K562 (cell line): Measurements from ENCODE around the gene CTDSPL. TPM values are rescaled to one million over a fixed set of nuclear protein-coding genes. Genes with fewer than 3 reads are reported as not detected.
A peak's percentile ranks its signal among the peaks of the same experiment; 100 is the strongest.

Experiments used
- ADNP ChIP-seq: fragments of 200-800 bp; sonication (Bioruptor generic); IDR thresholded peaks from 2 replicates; pipeline ENCODE4 v1.6.1; 2016; ENCODE audit warnings: missing genetic modification characterization, missing compliant biosample characterization
- ELF4 ChIP-seq: fragments of 450-650 bp; formaldehyde crosslinking; IDR thresholded peaks from 2 replicates; pipeline ENCODE4 v1.4.0; 2022; ENCODE audit warnings: missing genetic modification characterization
- EP400 ChIP-seq: fragments of 450-650 bp; IDR thresholded peaks from 2 replicates; pipeline ENCODE4 v1.6.1; 2017; ENCODE audit warnings: antibody characterized with exemption, mild to moderate bottlenecking, moderate library complexity
- HDAC8 ChIP-seq: fragments of 450-650 bp; IDR thresholded peaks from 2 replicates; pipeline ENCODE4 v1.6.1; 2016; ENCODE audit warnings: mild to moderate bottlenecking, missing genetic modification characterization, moderate library complexity, missing compliant biosample characterization
- NCOA2 ChIP-seq, 2 experiments: fragments of 450-650 bp; IDR thresholded peaks; 2 replicates each; pipeline ENCODE4 v1.6.1; 2018; ENCODE audit warnings: mild to moderate bottlenecking in 2 of 2, moderate library complexity in 1 of 2; ENCODE audit not compliant: partially characterized antibody in 2 of 2
- NCOA4 ChIP-seq: fragments of 450-650 bp; IDR thresholded peaks from 2 replicates; pipeline ENCODE4 v1.6.1; 2018; ENCODE audit warnings: mild to moderate bottlenecking; ENCODE audit not compliant: partially characterized antibody
- NFYB ChIP-seq: IDR thresholded peaks from 2 replicates; pipeline ENCODE4 v1.6.1; 2011; ENCODE audit warnings: mild to moderate bottlenecking, moderate library complexity; ENCODE audit not compliant: insufficient read length; ENCODE audit errors: extremely low read depth
- PHF8 ChIP-seq: fragments of 200-600 bp; sonication (generic); IDR thresholded peaks from 2 replicates; pipeline ENCODE4 v1.6.1; 2012; ENCODE audit warnings: mixed run types, mild to moderate bottlenecking, inconsistent platforms, low read length, moderate library complexity, borderline replicate concordance
- RBM39 ChIP-seq: fragments of 200-400 bp; formaldehyde crosslinking; optimal IDR thresholded peaks from 2 replicates; pipeline ENCODE3; 2018; ENCODE audit warnings: low read depth, low read length
- SMAD2 ChIP-seq: fragments of 150-350 bp; IDR thresholded peaks from 2 replicates; pipeline ENCODE4 v1.6.1; 2014; ENCODE audit warnings: low read depth, mild to moderate bottlenecking, low read length
- TARDBP ChIP-seq: fragments of 450-650 bp; IDR thresholded peaks from 2 replicates; pipeline ENCODE4 v1.6.1; 2016
- ZZZ3 ChIP-seq: fragments of 450-650 bp; IDR thresholded peaks from 2 replicates; pipeline ENCODE4 v1.6.1; 2016; ENCODE audit warnings: antibody characterized with exemption, mild to moderate bottlenecking, moderate library complexity
- polyA plus RNA-seq, 8 experiments: library from polyadenylated mRNA; depleted of rRNA in 4 of 8; stranded (reverse) in 5 of 8; unstranded in 3 of 8; fragments of >200 nt; fragmentation: Nextera tagmentation in 2 of 8; fragmentation: Illumina TruSeq in 1 of 8; extraction: Ambion mirVana in 2 of 8; extraction: Trizol in 1 of 8; gene quantifications; 2 replicates each; pipeline versions ENCODE4 v1.2.1 to v1.2.3, GENCODE V29; 2011 to 2014; ENCODE audit warnings: inconsistent platforms in 1 of 8, missing spikeins in 1 of 8
- total RNA-seq, 7 experiments: library from RNA; depleted of rRNA in 6 of 7; stranded (reverse); fragments of >200 nt in 6 of 7; fragmentation: Illumina TruSeq in 2 of 7; extraction: Trizol in 2 of 7; gene quantifications; 2 replicates each; pipeline versions ENCODE4 v1.2.1 to v1.2.3, GENCODE V29; 2011 to 2021; ENCODE audit warnings: low replicate concordance in 1 of 7
- TF ChIP-seq, protein P1 (sequence below): IDR thresholded peaks from 2 replicates; pipeline ENCODE4 v1.6.1; 2016; ENCODE audit warnings: missing genetic modification characterization, missing compliant biosample characterization
- TF ChIP-seq, protein P2 (sequence below): fragments of 450-650 bp; IDR thresholded peaks from 2 replicates; pipeline ENCODE4 v1.6.1; 2018; ENCODE audit not compliant: partially characterized antibody
- TF ChIP-seq, protein P3 (sequence below): sonication (generic); formaldehyde crosslinking; IDR thresholded peaks from 2 replicates; pipeline ENCODE4 v1.8.1; 2023; ENCODE audit warnings: missing genetic modification reagents, mild to moderate bottlenecking, borderline replicate concordance
- TF ChIP-seq, protein P4 (sequence below), 2 experiments: fragments of 450-650 bp; IDR thresholded peaks; 2 replicates each; pipeline ENCODE4 v1.6.1; 2016

Gene CTDSPL
- total and polyA plus RNA-seq, 9 of the 15 experiments (the other 6 are each of a cell fraction or from before 2014, with no cell fraction given) = 5.1 to 19.3 (median 11.3) TPM

DNA sequence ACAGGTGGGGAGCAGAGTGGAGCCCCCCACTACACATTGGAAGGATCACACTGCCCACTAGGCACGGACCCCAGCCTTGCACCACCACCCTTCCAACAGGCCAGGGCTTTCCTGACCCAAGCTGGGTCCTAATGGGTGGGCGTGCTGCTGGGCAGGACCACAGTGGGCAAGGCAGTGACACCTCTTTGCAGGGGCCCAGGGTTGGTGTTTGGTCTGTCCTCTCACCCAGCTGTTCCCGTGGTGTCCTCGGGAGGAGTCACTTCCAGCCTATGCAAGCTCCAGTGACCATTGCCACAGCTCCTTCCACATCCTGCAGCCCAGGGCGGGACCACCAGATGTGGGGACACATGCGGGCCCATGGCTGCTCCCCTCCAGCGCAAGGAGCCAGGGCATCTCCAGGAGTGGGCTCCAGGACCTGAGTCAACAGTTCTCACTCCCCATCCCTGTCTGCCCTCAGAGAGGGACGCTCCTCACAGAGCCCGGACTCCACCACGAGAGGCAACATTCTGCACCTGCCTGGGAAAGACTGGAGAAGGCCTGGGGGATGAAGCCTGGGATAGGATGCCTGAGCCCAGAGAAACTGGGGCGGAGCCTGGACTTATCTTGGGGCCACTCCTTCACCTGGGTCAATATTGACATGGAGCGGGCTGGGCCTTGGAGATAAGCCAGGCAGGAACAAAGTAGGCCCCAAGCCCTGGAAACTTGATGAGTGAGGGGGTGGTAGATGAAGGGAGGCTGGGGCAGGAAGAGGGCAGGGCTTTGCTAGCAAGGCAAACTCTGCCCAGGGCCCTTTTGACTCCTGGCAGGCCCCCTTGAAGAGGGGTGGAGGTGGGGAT lies 125.0 kb downstream of the CTDSPL start (continued):
- TF ChIP-seq RBM39 (peak; percentile 98), HDAC8 (no peak), TARDBP (peak; percentile 98), ZZZ3 (no peak), PHF8 (peak; percentile 27; the same call in 1 of the 2 replicates), SMAD2 (no peak), ELF4 (CRISPR knock-in tag) (peak; percentile 93), NFYB (no peak), ADNP (tag) (no peak), NCOA4 (no peak), NCOA2 (IDR thresholded peaks at IDR 0.05; ENCODE audit: partially characterized antibody in 2 of 2) (no peak), EP400 (no peak)
- TF ChIP-seq, protein P1, sequence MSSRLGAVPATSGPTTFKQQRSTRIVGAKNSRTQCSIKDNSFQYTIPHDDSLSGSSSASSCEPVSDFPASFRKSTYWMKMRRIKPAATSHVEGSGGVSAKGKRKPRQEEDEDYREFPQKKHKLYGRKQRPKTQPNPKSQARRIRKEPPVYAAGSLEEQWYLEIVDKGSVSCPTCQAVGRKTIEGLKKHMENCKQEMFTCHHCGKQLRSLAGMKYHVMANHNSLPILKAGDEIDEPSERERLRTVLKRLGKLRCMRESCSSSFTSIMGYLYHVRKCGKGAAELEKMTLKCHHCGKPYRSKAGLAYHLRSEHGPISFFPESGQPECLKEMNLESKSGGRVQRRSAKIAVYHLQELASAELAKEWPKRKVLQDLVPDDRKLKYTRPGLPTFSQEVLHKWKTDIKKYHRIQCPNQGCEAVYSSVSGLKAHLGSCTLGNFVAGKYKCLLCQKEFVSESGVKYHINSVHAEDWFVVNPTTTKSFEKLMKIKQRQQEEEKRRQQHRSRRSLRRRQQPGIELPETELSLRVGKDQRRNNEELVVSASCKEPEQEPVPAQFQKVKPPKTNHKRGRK (tag) = no peak
- TF ChIP-seq, protein P2, sequence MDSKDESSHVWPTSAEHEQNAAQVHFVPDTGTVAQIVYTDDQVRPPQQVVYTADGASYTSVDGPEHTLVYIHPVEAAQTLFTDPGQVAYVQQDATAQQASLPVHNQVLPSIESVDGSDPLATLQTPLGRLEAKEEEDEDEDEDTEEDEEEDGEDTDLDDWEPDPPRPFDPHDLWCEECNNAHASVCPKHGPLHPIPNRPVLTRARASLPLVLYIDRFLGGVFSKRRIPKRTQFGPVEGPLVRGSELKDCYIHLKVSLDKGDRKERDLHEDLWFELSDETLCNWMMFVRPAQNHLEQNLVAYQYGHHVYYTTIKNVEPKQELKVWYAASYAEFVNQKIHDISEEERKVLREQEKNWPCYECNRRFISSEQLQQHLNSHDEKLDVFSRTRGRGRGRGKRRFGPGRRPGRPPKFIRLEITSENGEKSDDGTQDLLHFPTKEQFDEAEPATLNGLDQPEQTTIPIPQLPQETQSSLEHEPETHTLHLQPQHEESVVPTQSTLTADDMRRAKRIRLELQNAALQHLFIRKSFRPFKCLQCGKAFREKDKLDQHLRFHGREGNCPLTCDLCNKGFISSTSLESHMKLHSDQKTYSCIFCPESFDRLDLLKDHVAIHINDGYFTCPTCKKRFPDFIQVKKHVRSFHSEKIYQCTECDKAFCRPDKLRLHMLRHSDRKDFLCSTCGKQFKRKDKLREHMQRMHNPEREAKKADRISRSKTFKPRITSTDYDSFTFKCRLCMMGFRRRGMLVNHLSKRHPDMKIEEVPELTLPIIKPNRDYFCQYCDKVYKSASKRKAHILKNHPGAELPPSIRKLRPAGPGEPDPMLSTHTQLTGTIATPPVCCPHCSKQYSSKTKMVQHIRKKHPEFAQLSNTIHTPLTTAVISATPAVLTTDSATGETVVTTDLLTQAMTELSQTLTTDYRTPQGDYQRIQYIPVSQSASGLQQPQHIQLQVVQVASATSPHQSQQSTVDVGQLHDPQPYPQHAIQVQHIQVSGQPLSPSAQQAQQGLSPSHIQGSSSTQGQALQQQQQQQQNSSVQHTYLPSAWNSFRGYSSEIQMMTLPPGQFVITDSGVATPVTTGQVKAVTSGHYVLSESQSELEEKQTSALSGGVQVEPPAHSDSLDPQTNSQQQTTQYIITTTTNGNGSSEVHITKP = peak; percentile 33
- TF ChIP-seq, protein P3, sequence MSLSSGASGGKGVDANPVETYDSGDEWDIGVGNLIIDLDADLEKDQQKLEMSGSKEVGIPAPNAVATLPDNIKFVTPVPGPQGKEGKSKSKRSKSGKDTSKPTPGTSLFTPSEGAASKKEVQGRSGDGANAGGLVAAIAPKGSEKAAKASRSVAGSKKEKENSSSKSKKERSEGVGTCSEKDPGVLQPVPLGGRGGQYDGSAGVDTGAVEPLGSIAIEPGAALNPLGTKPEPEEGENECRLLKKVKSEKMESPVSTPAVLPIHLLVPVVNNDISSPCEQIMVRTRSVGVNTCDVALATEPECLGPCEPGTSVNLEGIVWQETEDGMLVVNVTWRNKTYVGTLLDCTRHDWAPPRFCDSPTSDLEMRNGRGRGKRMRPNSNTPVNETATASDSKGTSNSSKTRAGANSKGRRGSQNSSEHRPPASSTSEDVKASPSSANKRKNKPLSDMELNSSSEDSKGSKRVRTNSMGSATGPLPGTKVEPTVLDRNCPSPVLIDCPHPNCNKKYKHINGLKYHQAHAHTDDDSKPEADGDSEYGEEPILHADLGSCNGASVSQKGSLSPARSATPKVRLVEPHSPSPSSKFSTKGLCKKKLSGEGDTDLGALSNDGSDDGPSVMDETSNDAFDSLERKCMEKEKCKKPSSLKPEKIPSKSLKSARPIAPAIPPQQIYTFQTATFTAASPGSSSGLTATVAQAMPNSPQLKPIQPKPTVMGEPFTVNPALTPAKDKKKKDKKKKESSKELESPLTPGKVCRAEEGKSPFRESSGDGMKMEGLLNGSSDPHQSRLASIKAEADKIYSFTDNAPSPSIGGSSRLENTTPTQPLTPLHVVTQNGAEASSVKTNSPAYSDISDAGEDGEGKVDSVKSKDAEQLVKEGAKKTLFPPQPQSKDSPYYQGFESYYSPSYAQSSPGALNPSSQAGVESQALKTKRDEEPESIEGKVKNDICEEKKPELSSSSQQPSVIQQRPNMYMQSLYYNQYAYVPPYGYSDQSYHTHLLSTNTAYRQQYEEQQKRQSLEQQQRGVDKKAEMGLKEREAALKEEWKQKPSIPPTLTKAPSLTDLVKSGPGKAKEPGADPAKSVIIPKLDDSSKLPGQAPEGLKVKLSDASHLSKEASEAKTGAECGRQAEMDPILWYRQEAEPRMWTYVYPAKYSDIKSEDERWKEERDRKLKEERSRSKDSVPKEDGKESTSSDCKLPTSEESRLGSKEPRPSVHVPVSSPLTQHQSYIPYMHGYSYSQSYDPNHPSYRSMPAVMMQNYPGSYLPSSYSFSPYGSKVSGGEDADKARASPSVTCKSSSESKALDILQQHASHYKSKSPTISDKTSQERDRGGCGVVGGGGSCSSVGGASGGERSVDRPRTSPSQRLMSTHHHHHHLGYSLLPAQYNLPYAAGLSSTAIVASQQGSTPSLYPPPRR = no peak
- TF ChIP-seq, protein P4, sequence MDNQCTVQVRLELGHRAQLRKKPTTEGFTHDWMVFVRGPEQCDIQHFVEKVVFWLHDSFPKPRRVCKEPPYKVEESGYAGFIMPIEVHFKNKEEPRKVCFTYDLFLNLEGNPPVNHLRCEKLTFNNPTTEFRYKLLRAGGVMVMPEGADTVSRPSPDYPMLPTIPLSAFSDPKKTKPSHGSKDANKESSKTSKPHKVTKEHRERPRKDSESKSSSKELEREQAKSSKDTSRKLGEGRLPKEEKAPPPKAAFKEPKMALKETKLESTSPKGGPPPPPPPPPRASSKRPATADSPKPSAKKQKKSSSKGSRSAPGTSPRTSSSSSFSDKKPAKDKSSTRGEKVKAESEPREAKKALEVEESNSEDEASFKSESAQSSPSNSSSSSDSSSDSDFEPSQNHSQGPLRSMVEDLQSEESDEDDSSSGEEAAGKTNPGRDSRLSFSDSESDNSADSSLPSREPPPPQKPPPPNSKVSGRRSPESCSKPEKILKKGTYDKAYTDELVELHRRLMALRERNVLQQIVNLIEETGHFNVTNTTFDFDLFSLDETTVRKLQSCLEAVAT (IDR thresholded peaks at IDR 0.05) = peak in 1 of 2 experiments; percentile 79; a peak in 1 of 4 replicates
